Bronchial epithelial cell (primary cell): ENCODE results near the gene NCK1. TPM values are rescaled to one million over a fixed set of nuclear protein-coding genes. Genes with fewer than 3 reads are reported as not detected.

Source experiments
- DNase-seq: peaks from one replicate; pipeline ENCODE4 v3.0.0-alpha.2; 2010; ENCODE audit warnings: low read depth
- FAIRE-seq: peaks from 2 replicates; lab custom pipeline; 2011; peaks lifted over from hg19 to GRCh38; lab: Jason Lieb, UNC
- H3K27me3 ChIP-seq: 2 replicates; pipeline ENCODE4 v1.5.1; 2011; ENCODE audit warnings: low read length; ENCODE audit not compliant: control insufficient read depth, insufficient read depth
- H3K36me3 ChIP-seq: 2 replicates; pipeline ENCODE4 v1.5.1; 2011; ENCODE audit warnings: low read length; ENCODE audit not compliant: control insufficient read depth, insufficient read depth
- H3K4me3 ChIP-seq: 2 replicates; pipeline ENCODE4 v1.5.1; 2011; ENCODE audit warnings: mild to moderate bottlenecking, low read depth, low read length, control low read depth
- total RNA-seq: library from RNA; depleted of rRNA; stranded (reverse); fragments of >200 nt; gene quantifications from 2 replicates; pipeline ENCODE4 v1.2.1, GENCODE V29; 2014
- TF ChIP-seq, protein P1 (sequence below): IDR thresholded peaks from 2 replicates; pipeline ENCODE4 v1.5.1; 2011; ENCODE audit warnings: mild to moderate bottlenecking, moderate library complexity, low read length, control low read depth, inconsistent platforms; ENCODE audit not compliant: insufficient read depth, severe bottlenecking

NCK1 gene
- total RNA-seq, 1 donor from 2014 or later: 81.6 TPM

DNA sequence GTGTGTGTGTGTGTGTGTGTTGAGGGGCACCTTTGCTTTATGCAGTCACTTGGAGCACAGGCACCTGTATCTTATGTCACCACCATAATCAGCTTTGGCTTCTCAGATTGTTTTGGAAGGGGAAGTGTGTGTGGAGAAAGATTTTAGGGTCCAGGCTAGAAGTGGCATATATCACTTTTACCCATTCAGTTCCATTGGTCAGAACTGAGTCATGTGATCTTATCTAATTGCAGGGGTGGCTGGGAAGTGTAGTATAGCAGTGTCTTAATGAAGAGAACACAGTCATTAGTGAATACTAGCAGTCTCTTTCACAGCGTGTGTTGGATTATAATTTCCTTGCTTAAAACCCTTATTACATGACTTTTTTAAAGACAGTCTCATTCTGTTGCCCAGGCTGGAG lies 20.6 kb downstream of the NCK1 start:
- FAIRE-seq (no peak), DNase-seq (no peak)
- no peaks in the 10 kb centered on the region for H3K27me3 ChIP-seq
- no peaks in the 10 kb centered on the region for H3K36me3 ChIP-seq
- H3K4me3 ChIP-seq: no peak overlapping the region
- TF ChIP-seq, protein P1, sequence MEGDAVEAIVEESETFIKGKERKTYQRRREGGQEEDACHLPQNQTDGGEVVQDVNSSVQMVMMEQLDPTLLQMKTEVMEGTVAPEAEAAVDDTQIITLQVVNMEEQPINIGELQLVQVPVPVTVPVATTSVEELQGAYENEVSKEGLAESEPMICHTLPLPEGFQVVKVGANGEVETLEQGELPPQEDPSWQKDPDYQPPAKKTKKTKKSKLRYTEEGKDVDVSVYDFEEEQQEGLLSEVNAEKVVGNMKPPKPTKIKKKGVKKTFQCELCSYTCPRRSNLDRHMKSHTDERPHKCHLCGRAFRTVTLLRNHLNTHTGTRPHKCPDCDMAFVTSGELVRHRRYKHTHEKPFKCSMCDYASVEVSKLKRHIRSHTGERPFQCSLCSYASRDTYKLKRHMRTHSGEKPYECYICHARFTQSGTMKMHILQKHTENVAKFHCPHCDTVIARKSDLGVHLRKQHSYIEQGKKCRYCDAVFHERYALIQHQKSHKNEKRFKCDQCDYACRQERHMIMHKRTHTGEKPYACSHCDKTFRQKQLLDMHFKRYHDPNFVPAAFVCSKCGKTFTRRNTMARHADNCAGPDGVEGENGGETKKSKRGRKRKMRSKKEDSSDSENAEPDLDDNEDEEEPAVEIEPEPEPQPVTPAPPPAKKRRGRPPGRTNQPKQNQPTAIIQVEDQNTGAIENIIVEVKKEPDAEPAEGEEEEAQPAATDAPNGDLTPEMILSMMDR: no peak

DNA sequence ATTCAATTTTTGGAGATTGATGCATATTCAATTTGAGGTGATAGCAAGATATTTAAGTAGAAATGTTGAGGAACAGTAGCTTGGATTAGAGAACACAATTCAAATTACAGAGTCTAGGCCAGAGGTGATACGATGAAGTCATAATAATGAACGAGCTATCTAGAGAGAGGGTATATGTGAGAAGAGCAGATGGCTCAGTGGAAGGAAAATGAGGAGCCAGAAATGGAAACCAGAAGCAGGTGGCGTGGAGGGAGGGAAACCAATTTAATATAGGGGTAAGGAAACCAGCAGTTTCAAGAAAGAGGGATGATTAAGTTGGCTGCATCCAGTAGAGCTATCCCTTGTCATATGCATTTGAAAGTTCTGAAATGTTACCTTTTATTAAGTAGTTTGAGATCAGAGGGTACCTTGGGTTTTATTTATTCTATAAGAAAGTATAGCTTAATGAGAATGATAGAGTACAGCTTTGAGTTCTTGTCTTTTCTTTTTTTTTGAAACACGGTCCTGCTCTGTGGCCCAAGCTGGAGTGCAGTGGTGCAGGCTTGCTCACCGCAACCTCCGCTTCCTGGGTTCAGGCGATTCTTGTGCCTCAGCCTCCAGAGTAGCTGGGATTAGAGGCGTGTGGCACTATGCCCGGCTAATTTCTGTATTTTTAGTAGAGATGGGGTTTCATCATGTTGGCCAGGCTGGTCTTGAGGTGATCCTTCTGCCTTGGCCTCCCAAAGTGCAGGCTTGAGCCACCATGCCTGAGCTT lies 22.1 kb downstream of the NCK1 start:
- no peak for DNase-seq
- H3K4me3 ChIP-seq: no peak overlapping the region

DNA sequence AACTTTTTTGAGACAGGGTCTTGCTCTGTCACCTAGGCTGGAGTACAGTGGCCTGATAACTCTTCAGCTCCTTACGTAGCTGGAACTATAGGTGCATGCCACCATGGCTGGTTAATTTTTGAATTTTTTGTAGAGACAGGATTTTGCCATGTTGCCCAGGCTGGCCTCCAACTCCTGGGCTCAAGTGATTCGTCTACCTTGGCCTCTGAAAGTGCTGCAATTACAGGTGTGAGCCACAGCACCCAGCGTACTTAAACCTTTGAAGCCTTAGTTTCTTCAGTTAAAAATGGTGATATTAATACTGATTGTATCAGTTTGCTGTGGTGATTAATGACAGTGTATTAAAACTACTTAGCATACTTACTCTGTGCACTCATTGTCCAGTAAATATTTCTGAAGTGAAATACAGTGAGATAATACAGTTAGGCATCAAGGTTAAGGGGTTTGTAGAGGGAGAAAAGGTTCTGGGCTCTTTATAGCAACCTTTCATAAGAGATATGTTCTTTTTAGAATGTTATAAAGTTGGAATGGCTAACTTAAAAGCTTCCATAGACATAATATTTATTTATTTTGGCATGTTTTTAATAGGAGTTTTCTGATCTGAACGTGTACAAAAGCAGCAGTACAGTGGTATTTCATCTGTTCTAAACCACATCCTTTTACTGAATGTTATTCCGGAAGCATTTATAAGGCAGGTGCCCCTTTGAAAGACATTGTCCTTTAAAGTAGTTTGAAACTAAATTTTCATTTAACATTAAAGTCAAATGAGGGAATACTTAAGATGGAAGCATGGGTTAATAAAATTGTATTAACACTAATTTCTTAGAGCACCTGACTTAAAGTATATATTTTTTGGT lies 23.6 kb downstream of the NCK1 start:
- FAIRE-seq: no peak

More for the DNA sequence above, 22.1 kb downstream of the NCK1 start:
- no peak for FAIRE-seq
- no peaks in the 10 kb centered on the region for H3K27me3 ChIP-seq
- no peaks in the 10 kb centered on the region for H3K36me3 ChIP-seq
- TF ChIP-seq, protein P1: no peak

DNA sequence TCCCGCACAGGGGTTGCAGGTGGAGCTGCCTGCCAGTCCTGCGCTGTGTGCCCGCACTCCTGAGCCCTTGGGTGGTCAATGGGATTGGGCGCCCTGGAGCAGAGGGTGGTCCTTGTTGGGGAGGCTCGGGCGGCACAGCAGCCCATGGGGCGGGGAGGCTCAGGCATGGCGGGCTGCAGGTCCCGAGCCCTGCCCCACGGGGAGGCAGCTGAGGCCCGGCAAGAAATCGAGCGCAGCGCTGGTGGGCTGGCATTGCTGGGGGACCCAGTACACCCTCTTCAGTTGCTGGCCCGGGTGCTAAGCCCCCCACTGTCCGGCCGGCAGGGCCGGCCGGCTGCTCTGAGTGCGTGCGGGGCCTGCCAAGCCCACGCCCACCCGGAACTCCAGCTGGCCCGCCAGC lies 27.9 kb downstream of the NCK1 start:
- Histone ChIP-seq H3K27me3 (no peaks in the 10 kb centered on the region), H3K4me3 (no peak overlapping the region), H3K36me3 (no peaks in the 10 kb centered on the region)
- FAIRE-seq (no peak), DNase-seq (no peak)
- TF ChIP-seq, protein P1: no peak

More for the DNA sequence above, 23.6 kb downstream of the NCK1 start:
- TF ChIP-seq, protein P1: no peak
- H3K4me3 ChIP-seq: no peak overlapping the region
- DNase-seq: no peak
- no peaks in the 10 kb centered on the region for H3K36me3 ChIP-seq
- H3K27me3 ChIP-seq: no peaks in the 10 kb centered on the region

DNA sequence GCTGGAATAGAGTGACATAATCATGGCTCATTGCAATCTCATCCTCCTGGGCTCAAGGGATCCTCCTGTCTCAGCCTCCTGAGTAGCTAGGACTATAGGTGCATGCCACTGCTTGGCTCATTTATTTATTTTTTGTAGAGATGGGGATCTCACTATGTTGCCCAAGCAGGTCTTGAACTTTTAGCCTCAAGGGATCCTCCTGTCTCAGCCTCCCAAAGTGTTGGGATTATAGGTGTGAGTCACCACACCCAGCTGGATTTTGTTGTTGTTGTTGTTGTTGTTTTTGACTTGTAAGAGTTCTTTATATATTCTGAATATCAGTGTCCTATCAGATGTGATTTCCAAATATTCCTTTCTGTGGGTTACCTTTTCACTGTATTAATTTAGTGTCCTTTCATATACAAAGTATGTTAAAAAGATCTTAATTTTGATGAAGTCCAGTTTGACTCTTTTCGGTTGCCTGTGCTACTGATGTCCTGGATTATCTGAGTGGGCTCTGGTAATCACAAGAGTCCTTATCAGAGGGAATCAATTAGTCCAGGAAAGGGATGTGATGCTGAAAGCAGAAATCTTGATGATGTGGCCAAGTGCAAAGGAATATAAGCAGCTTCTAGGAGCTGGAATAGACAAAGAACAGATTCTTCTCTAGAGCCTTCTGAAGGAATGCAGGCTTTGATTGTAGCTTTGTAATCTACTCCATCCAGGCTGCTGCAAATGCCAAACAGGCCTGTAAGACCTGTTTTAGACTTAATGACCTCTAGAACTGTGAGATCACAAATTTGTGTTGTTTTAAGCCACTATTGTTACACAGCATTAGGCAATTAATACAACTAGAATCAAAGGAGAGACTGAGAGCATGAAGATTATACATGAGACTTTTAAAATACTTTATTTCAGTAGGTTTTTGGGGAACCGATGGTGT lies 30.2 kb downstream of the NCK1 start:
- FAIRE-seq (no peak), DNase-seq (peak; percentile 43)
- TF ChIP-seq, protein P1: no peak
- H3K36me3 ChIP-seq: no peaks in the 10 kb centered on the region
- H3K4me3 ChIP-seq: no peak overlapping the region
- H3K27me3 ChIP-seq: no peaks in the 10 kb centered on the region
